HL-60 (cell line): Measurements from ENCODE around the gene CEND1.

Experiments used
- CTCF ChIP-seq: IDR thresholded peaks from one replicate; pipeline ENCODE4 v1.5.1; 2011; ENCODE audit warnings: low read length, control low read depth, inconsistent platforms; ENCODE audit not compliant: insufficient read depth
- POLR2AphosphoS5 ChIP-seq: IDR thresholded peaks from 2 replicates; pipeline ENCODE4 v1.6.1; 2012; ENCODE audit warnings: low read depth
- SPI1 ChIP-seq: IDR thresholded peaks from 2 replicates; pipeline ENCODE4 v1.6.1; 2012; ENCODE audit warnings: low read depth, mild to moderate bottlenecking, borderline replicate concordance

- TF ChIP-seq CTCF (no peak), POLR2AphosphoS5 (no peak), SPI1 (no peak)
Measured at GRCh38 chr11:792535-792821, 2.6 kb upstream of the CEND1 start.
